Measurements from ENCODE around the gene CLPX. TPM values are rescaled to one million over a fixed set of nuclear protein-coding genes. Genes with fewer than 3 reads are reported as not detected.

CLPX gene
- total RNA-seq, 6 donors from 2014 or later, result 39.3 to 105 (median 49.4) TPM

DNA sequence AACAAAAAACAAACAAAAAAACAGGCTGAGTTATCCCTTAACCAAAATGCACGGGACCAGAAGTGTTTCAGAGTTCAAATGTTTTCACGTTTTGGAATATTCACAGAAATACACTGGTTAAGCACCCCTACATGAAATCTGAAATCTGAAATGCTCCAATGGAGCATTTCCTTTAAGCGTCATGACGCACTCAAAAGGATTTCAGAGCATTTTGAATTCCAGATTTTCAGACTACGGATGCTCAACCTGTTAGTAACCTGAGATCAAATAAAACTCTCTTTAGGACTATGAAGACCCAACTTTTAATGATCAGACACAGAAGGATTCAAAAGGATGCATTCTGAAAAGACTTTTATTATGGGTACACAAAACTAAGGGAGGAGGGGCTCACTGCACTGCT, 9.6 kb downstream of the CLPX start:
- no peak overlapping the region for H3K27ac ChIP-seq
- no peaks in the 10 kb centered on the region for H3K9me3 ChIP-seq
- no peak overlapping the region for H3K4me3 ChIP-seq
- H3K36me3 ChIP-seq, result peaks cover 22 to 90% (median 60%) of the 10 kb centered on the region in 4 donors
- DNase-seq (no peak), ATAC-seq (ENCODE audit: low FRiP score in 2 of 2) (no peak)
- peaks cover 0 to 6% (median 5%) of the 10 kb centered on the region in 4 donors for H3K4me1 ChIP-seq
- TF ChIP-seq POLR2AphosphoS5 (IDR thresholded peaks at IDR 0.05) (no peak), CTCF (IDR thresholded peaks at IDR 0.05) (no peak), EP300 (IDR thresholded peaks at IDR 0.05) (no peak), POLR2A (IDR thresholded peaks at IDR 0.05) (no peak)
- 92 to 96% methylated on average over 5 of the region's 5 CpGs for WGBS, 2 donors
- no peaks in the 10 kb centered on the region for H3K27me3 ChIP-seq

DNA sequence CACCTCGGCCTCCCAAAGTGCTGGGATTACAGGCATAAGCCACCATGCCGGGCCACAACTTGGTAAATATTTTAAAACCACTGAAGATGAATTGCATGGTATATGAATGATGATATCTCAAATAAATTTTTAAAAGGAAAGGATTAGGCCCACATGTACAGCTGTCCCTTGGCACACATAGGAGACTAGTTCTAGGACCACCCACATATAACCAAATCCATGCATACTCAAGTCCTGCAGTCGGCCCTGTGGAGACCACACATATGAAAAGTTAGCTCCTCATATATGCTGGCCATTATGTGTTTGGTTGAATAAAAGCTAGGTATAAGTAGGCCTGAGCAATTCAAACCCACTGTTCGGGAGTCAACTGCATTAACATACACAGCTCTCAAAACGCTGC, 10.6 kb downstream of the CLPX start:
- Histone ChIP-seq H3K27me3 (no peaks in the 10 kb centered on the region), H3K27ac (no peak overlapping the region), H3K9me3 (no peaks in the 10 kb centered on the region), H3K4me3 (no peak overlapping the region), H3K36me3 (peaks cover 26 to 96% (median 69%) of the 10 kb centered on the region in 4 donors), H3K4me1 (peaks cover 0 to 6% (median 2%) of the 10 kb centered on the region in 4 donors)
- ATAC-seq (ENCODE audit: low FRiP score in 2 of 2) (no peak), DNase-seq (no peak)
- TF ChIP-seq CTCF (IDR thresholded peaks at IDR 0.05) (no peak), POLR2A (IDR thresholded peaks at IDR 0.05) (no peak), EP300 (IDR thresholded peaks at IDR 0.05) (no peak), POLR2AphosphoS5 (IDR thresholded peaks at IDR 0.05) (no peak)
- 91 to 94% methylated on average over 5 of the region's 5 CpGs for WGBS, 2 donors

- H3K27ac ChIP-seq, result no peak overlapping the region
- TF ChIP-seq POLR2A (IDR thresholded peaks at IDR 0.05) (no peak), POLR2AphosphoS5 (IDR thresholded peaks at IDR 0.05) (no peak), CTCF (IDR thresholded peaks at IDR 0.05) (no peak), EP300 (IDR thresholded peaks at IDR 0.05) (no peak)
- peaks cover 22 to 86% (median 60%) of the 10 kb centered on the region in 4 donors for H3K36me3 ChIP-seq
- no peaks in the 10 kb centered on the region for H3K27me3 ChIP-seq
- no peak overlapping the region for H3K4me3 ChIP-seq
- H3K4me1 ChIP-seq, result peaks cover 0 to 4% (median 0%) of the 10 kb centered on the region in 4 donors
- H3K9me3 ChIP-seq, result no peaks in the 10 kb centered on the region
- WGBS, 2 donors, result 90 to 96% methylated on average over 5 of the region's 5 CpGs
- ATAC-seq (ENCODE audit: low FRiP score in 2 of 2), result no peak
- DNase-seq, result no peak
Observed at GRCh38 chr15:65172531-65172930, 12.6 kb downstream of the CLPX start.

DNA sequence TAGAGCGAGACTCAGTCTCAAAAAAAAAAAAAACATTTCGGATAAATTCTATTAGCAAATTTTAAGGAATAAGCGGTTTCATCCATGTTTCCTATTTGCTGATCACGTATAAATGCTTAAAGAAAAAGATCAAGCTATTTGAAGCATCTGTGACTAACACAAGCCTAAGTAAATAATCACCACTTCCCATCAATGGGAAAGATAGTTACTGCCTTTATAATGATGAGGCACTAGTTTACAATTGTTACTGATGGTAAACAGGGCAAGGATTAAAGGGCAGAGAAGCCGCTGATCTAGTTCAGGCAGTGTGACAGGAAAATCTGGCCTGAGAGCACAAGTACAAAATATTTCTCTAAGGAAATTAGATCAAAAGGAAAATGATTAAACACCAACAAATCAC, 13.7 kb downstream of the CLPX start:
- ATAC-seq (ENCODE audit: low FRiP score in 2 of 2), result no peak
- no peak overlapping the region for H3K4me3 ChIP-seq
- TF ChIP-seq POLR2A (IDR thresholded peaks at IDR 0.05) (no peak), CTCF (IDR thresholded peaks at IDR 0.05) (no peak)
- no peaks in the 10 kb centered on the region for H3K27me3 ChIP-seq
- no peak overlapping the region for H3K27ac ChIP-seq
- DNase-seq, result no peak
- no peaks in the 10 kb centered on the region for H3K4me1 ChIP-seq
- WGBS, 2 donors, result 95 to 97% methylated on average over 5 of the region's 5 CpGs
- no peaks in the 10 kb centered on the region for H3K9me3 ChIP-seq
- H3K36me3 ChIP-seq, result peaks cover 11 to 80% (median 51%) of the 10 kb centered on the region in 4 donors

- no peak overlapping the region for H3K4me3 ChIP-seq
- DNase-seq (no peak), ATAC-seq (ENCODE audit: low FRiP score in 2 of 2) (no peak)
- no peaks in the 10 kb centered on the region for H3K9me3 ChIP-seq
- WGBS, 2 donors, result 96 to 100% methylated on average over 2 of the region's 2 CpGs
- no peak for TF ChIP-seq CTCF (IDR thresholded peaks at IDR 0.05)
- TF ChIP-seq EP300 (IDR thresholded peaks at IDR 0.05), result no peak
- TF ChIP-seq POLR2A (IDR thresholded peaks at IDR 0.05), result no peak
- TF ChIP-seq POLR2AphosphoS5 (IDR thresholded peaks at IDR 0.05), result no peak
- no peak overlapping the region for H3K27ac ChIP-seq
- H3K36me3 ChIP-seq, result peaks cover 18 to 72% (median 33%) of the 10 kb centered on the region in 4 donors
- H3K4me1 ChIP-seq, result no peaks in the 10 kb centered on the region
- H3K27me3 ChIP-seq, result no peaks in the 10 kb centered on the region
Observed at GRCh38 chr15:65165875-65166274, 19.3 kb downstream of the CLPX start.

Data from upper lobe of left lung (tissue), 6 donors.